A549 (cell line): ENCODE results near the gene ARHGDIB. TPM values are rescaled to one million over a fixed set of nuclear protein-coding genes. Genes with fewer than 3 reads are reported as not detected.

Source experiments
- ATAC-seq, 2 experiments: fragments of 200-7000 bp in 1 of 2; fragments of >200 bp in 1 of 2; cut with Nextera tagmentation in 1 of 2; cut with Tn5 transposase in 1 of 2; 3 replicates each; pipeline versions ENCODE4 v1.8.0 to v1.9.1; 2018 to 2020; ENCODE audit warnings: mild to moderate bottlenecking in 1 of 2, moderate library complexity in 1 of 2
- CTCF ChIA-PET: fragments of 300-600 bp; sonication (Branson Sonifier 250); formaldehyde crosslinking; extraction: SDS; loops from one replicate; lab custom pipeline; 2021; ENCODE audit warnings: antibody characterized with exemption, inconsistent platforms; lab: Yijun Ruan, JAX
- POLR2A ChIA-PET: fragments of 350-600 bp; formaldehyde crosslinking; extraction: SDS; loops from one replicate; lab custom pipeline; 2021; ENCODE audit warnings: antibody characterized with exemption, inconsistent platforms; lab: Yijun Ruan, JAX
- DNase-seq, 2 experiments: peaks; one replicate each; pipeline versions ENCODE4 v3.0.0 to v3.0.0-alpha.2; 2011 to 2016; ENCODE audit warnings: low read depth in 1 of 2, low spot score in 1 of 2
- FAIRE-seq: peaks from 2 replicates; lab custom pipeline; 2011; peaks lifted over from hg19 to GRCh38; lab: Jason Lieb, UNC
- H3K27ac ChIP-seq, 2 experiments: fragments of >200 bp; sonication (Bioruptor Twin); formaldehyde crosslinking; 3 replicates each; pipeline ENCODE4 v1.5.1; 2016 to 2017
- H3K4me1 ChIP-seq: fragments of >200 bp; sonication (Bioruptor Twin); formaldehyde crosslinking; 3 replicates; pipeline ENCODE4 v1.6.1; 2016
- H3K4me2 ChIP-seq: fragments of >200 bp; sonication (Bioruptor Twin); formaldehyde crosslinking; 3 replicates; pipeline ENCODE4 v1.6.1; 2016
- H3K4me3 ChIP-seq: fragments of >200 bp; sonication (Bioruptor Twin); formaldehyde crosslinking; 3 replicates; pipeline ENCODE4 v1.5.1; 2016
- H3K9me3 ChIP-seq: fragments of >200 bp; sonication (Bioruptor Twin); formaldehyde crosslinking; 3 replicates; pipeline ENCODE4 v1.6.1; 2016
- ATOH8 ChIP-seq: fragments of 250-450 bp; sonication (Bioruptor Pico); IDR thresholded peaks from 2 replicates; pipeline ENCODE4 v1.5.0; 2020; ENCODE audit warnings: low read depth, mild to moderate bottlenecking, moderate library complexity
- CBX2 ChIP-seq: fragments of 200-600 bp; sonication (generic); IDR thresholded peaks from 2 replicates; pipeline ENCODE4 v1.6.1; 2016; ENCODE audit warnings: low read depth, mild to moderate bottlenecking, borderline replicate concordance
- CBX8 ChIP-seq: fragments of 200-600 bp; sonication (generic); IDR thresholded peaks from 2 replicates; pipeline ENCODE4 v1.6.1; 2016
- CHD4 ChIP-seq: fragments of 200-600 bp; sonication (generic); IDR thresholded peaks from 2 replicates; pipeline ENCODE4 v1.6.1; 2016; ENCODE audit warnings: antibody characterized with exemption, mild to moderate bottlenecking, borderline replicate concordance
- ELK1 ChIP-seq: fragments of 150-350 bp; IDR thresholded peaks from 2 replicates; pipeline ENCODE4 v1.6.1; 2014; ENCODE audit warnings: low read depth, mild to moderate bottlenecking, low read length
- HDAC2 ChIP-seq: fragments of 200-600 bp; sonication (generic); IDR thresholded peaks from 2 replicates; pipeline ENCODE4 v1.6.1; 2016
- HEYL ChIP-seq: fragments of 250-450 bp; sonication (Bioruptor Pico); IDR thresholded peaks from 2 replicates; pipeline ENCODE4 v1.8.0; 2021; ENCODE audit warnings: mild to moderate bottlenecking, moderate library complexity
- HOXB5 ChIP-seq: fragments of 250-450 bp; sonication (Bioruptor Pico); IDR thresholded peaks from 2 replicates; pipeline ENCODE4 v1.5.0; 2020; ENCODE audit warnings: mild to moderate bottlenecking, moderate library complexity
- JUNB ChIP-seq: fragments of >200 bp; sonication (Bioruptor Twin); formaldehyde crosslinking; IDR thresholded peaks from 2 replicates; pipeline ENCODE4 v1.6.1; 2016
- KDM5A ChIP-seq: fragments of 200-600 bp; sonication (generic); IDR thresholded peaks from 2 replicates; pipeline ENCODE4 v1.6.1; 2016; ENCODE audit warnings: antibody characterized with exemption, mild to moderate bottlenecking
- WGBS: methylation state at CpG from one replicate; pipeline ENCODE4 v1.1.6; 2017; ENCODE audit errors: missing lambda C conversion rate; 5-methylcytosine and 5-hydroxymethylcytosine counted together
- polyA plus RNA-seq, 4 experiments: library from polyadenylated mRNA; depleted of rRNA in 3 of 4; stranded (reverse); fragments of >200 nt; fragmentation: RNase III in 1 of 4; extraction: RNeasy Plus Mini Kit Qiagen cat#74134 plus additional on column Dnase treatment in 1 of 4; gene quantifications; 2 replicates in 3 of 4; 3 replicates in 1 of 4; pipeline ENCODE4 v1.2.3, GENCODE V29; 2011 to 2017
- TF ChIP-seq, protein P1 (sequence below): fragments of 250-450 bp; sonication (Bioruptor Pico); IDR thresholded peaks from 2 replicates; pipeline ENCODE4 v1.5.0; 2021; ENCODE audit warnings: mild to moderate bottlenecking, moderate library complexity, borderline replicate concordance
- TF ChIP-seq, protein P2 (sequence below): fragments of >200 bp; sonication (Bioruptor Twin); formaldehyde crosslinking; IDR thresholded peaks from 3 replicates; pipeline ENCODE4 v1.5.1; 2016
- TF ChIP-seq, protein P3 (sequence below): fragments of >200 bp; sonication (Bioruptor Twin); formaldehyde crosslinking; IDR thresholded peaks from 2 replicates; pipeline ENCODE4 v1.6.1; 2016

ARHGDIB gene
- polyA plus RNA-seq, 2 of the 4 experiments (the other 2 are of a cell fraction), result 0.84 to 3.5 TPM

- no peak for FAIRE-seq
- TF ChIP-seq HDAC2 (no peak), HOXB5 (no peak)
- no peak for ATAC-seq
- H3K4me2 ChIP-seq, result no peak overlapping the region
- no peak overlapping the region for H3K27ac ChIP-seq
- ChIA-PET CTCF (interaction anchor here (0.6 kb wide), 1 partner anchor 203 kb away, joined by 4 read pairs; no protein-coding TSS in a partner anchor), POLR2A (no interaction called here)
- no peak for DNase-seq
- no peaks in the 10 kb centered on the region for H3K9me3 ChIP-seq
- H3K4me3 ChIP-seq, result no peak overlapping the region
- WGBS, result 53% methylated on average over 3 of the region's 3 CpGs
- peaks cover 8% of the 10 kb centered on the region; the same call in 1 of the 3 replicates for H3K4me1 ChIP-seq
Observed at GRCh38 chr12:14959463-14959862, 1.9 kb downstream of the ARHGDIB start.

DNA sequence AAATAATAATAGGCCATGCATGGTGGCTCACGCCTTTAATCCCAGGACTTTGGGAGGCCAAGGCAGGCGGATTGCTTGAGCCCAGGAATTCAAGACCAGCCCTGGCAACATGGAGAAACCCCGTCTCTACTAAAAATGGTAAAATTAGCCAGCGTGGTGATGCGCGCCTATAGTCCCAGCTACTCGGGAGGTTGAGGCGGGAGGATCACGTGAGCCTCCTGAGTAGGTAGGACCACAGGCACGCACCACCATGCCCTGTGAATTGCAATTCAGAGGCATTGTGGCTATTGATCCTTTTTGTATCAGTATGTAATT, 2.3 kb downstream of the ARHGDIB start:
- 90% methylated on average over 10 of the region's 10 CpGs for WGBS
- no peak overlapping the region for H3K4me3 ChIP-seq

DNA sequence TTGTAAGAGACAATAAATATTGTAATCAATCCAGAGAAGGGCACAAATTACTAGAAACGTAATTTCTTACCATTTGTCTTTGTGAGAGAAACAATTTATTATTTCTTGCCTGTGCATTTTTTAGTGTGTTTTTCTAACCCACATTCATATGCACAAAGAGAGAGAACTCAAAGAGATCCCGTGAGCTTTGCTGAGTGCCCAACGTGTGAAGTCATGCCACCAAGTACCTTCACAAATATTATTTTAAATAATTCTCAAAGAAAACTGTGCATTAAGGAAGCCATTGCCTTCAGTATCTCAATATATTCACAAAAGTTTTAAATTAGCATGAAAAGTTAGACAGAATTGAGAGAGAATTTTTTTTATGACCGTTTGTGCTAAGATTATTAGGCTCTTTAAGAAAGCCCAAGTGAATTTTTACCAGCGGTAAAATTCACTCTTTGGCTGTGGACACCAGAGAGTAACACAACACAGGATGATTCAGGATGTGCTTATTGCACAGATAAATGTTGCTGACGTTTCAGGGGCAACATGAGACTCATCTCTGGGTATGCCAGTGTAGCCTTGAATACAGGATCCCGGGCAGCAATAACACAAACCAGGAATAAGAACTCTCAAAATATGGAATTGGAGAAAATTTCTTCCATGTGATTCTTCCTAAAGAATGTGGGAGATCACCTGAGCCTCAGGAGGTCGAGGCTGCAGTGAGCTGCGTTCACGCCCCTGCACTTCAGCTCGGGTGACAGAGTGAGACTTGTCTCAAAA, 2.9 kb downstream of the ARHGDIB start:
- DNase-seq (no peak), ATAC-seq (no peak), FAIRE-seq (no peak)
- ChIA-PET CTCF (interaction anchor here (0.6 to 1.0 kb wide), 2 partner anchors 184 to 202 kb away, joined by 3 to 4 read pairs; a partner anchor contains a TSS), POLR2A (no interaction called here)
- 76% methylated on average over 11 of the region's 11 CpGs for WGBS
- Histone ChIP-seq H3K9me3 (no peaks in the 10 kb centered on the region), H3K27ac (no peak overlapping the region), H3K4me2 (no peak overlapping the region), H3K4me1 (peaks cover 8% of the 10 kb centered on the region; the same call in 1 of the 3 replicates), H3K4me3 (no peak overlapping the region)
- TF ChIP-seq, protein P1, sequence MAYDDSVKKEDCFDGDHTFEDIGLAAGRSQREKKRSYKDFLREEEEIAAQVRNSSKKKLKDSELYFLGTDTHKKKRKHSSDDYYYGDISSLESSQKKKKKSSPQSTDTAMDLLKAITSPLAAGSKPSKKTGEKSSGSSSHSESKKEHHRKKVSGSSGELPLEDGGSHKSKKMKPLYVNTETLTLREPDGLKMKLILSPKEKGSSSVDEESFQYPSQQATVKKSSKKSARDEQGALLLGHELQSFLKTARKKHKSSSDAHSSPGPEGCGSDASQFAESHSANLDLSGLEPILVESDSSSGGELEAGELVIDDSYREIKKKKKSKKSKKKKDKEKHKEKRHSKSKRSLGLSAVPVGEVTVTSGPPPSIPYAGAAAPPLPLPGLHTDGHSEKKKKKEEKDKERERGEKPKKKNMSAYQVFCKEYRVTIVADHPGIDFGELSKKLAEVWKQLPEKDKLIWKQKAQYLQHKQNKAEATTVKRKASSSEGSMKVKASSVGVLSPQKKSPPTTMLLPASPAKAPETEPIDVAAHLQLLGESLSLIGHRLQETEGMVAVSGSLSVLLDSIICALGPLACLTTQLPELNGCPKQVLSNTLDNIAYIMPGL (CRISPR knock-in tag), result no peak
- TF ChIP-seq ELK1, result no peak
- TF ChIP-seq CBX8, result no peak
- no peak for TF ChIP-seq CHD4
- TF ChIP-seq KDM5A, result no peak
- no peak for TF ChIP-seq CBX2
- no peak for TF ChIP-seq JUNB
- TF ChIP-seq HEYL (CRISPR knock-in tag), result no peak
- TF ChIP-seq, protein P2, sequence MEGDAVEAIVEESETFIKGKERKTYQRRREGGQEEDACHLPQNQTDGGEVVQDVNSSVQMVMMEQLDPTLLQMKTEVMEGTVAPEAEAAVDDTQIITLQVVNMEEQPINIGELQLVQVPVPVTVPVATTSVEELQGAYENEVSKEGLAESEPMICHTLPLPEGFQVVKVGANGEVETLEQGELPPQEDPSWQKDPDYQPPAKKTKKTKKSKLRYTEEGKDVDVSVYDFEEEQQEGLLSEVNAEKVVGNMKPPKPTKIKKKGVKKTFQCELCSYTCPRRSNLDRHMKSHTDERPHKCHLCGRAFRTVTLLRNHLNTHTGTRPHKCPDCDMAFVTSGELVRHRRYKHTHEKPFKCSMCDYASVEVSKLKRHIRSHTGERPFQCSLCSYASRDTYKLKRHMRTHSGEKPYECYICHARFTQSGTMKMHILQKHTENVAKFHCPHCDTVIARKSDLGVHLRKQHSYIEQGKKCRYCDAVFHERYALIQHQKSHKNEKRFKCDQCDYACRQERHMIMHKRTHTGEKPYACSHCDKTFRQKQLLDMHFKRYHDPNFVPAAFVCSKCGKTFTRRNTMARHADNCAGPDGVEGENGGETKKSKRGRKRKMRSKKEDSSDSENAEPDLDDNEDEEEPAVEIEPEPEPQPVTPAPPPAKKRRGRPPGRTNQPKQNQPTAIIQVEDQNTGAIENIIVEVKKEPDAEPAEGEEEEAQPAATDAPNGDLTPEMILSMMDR, result no peak
- TF ChIP-seq ATOH8, result no peak

More for the DNA sequence above, 2.3 kb downstream of the ARHGDIB start:
- FAIRE-seq (no peak), ATAC-seq (no peak), DNase-seq (no peak)
- TF ChIP-seq HDAC2, result no peak
- TF ChIP-seq, protein P3, sequence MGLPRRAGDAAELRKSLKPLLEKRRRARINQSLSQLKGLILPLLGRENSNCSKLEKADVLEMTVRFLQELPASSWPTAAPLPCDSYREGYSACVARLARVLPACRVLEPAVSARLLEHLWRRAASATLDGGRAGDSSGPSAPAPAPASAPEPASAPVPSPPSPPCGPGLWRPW, result no peak
- H3K4me1 ChIP-seq, result peaks cover 8% of the 10 kb centered on the region; the same call in 1 of the 3 replicates
- no peak overlapping the region for H3K27ac ChIP-seq
- no peak overlapping the region for H3K4me2 ChIP-seq
- ChIA-PET POLR2A (no interaction called here), CTCF (interaction anchor here (0.6 kb wide), 1 partner anchor 203 kb away, joined by 4 read pairs; no protein-coding TSS in a partner anchor)
- no peaks in the 10 kb centered on the region for H3K9me3 ChIP-seq
